Epithelial cell of esophagus (primary cell): ENCODE data around the gene ABHD3.
A peak's percentile ranks its signal among the peaks of the same experiment; 100 is the strongest.

Experiments used
- DNase-seq: peaks from one replicate; pipeline ENCODE4 v3.0.0; 2010; ENCODE audit warnings: low read depth
- H3K4me3 ChIP-seq: 2 replicates; pipeline ENCODE4 v1.5.1; 2011; ENCODE audit warnings: mild to moderate bottlenecking, low read length, control low read depth
- TF ChIP-seq, protein P1 (sequence below): IDR thresholded peaks from 2 replicates; pipeline ENCODE4 v1.5.1; 2011; ENCODE audit warnings: low read depth, mild to moderate bottlenecking, low read length, control low read depth, inconsistent platforms; ENCODE audit not compliant: insufficient read depth; ENCODE audit errors: missing control alignments

The ABHD3 gene, protein sequence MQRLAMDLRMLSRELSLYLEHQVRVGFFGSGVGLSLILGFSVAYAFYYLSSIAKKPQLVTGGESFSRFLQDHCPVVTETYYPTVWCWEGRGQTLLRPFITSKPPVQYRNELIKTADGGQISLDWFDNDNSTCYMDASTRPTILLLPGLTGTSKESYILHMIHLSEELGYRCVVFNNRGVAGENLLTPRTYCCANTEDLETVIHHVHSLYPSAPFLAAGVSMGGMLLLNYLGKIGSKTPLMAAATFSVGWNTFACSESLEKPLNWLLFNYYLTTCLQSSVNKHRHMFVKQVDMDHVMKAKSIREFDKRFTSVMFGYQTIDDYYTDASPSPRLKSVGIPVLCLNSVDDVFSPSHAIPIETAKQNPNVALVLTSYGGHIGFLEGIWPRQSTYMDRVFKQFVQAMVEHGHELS

GRCh38 chr18:21704603-21705364, at the start of gene ABHD3:
Gene ABHD3 (minus strand): TSS chr18:21704774. CDS start chr18:21704665, 109 bp downstream.
- H3K4me3 ChIP-seq, result peak within 1 kb of the TSS; percentile 80
- DNase-seq, result peak; percentile 97
- TF ChIP-seq, protein P1, sequence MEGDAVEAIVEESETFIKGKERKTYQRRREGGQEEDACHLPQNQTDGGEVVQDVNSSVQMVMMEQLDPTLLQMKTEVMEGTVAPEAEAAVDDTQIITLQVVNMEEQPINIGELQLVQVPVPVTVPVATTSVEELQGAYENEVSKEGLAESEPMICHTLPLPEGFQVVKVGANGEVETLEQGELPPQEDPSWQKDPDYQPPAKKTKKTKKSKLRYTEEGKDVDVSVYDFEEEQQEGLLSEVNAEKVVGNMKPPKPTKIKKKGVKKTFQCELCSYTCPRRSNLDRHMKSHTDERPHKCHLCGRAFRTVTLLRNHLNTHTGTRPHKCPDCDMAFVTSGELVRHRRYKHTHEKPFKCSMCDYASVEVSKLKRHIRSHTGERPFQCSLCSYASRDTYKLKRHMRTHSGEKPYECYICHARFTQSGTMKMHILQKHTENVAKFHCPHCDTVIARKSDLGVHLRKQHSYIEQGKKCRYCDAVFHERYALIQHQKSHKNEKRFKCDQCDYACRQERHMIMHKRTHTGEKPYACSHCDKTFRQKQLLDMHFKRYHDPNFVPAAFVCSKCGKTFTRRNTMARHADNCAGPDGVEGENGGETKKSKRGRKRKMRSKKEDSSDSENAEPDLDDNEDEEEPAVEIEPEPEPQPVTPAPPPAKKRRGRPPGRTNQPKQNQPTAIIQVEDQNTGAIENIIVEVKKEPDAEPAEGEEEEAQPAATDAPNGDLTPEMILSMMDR, result peak; percentile 49

DNA sequence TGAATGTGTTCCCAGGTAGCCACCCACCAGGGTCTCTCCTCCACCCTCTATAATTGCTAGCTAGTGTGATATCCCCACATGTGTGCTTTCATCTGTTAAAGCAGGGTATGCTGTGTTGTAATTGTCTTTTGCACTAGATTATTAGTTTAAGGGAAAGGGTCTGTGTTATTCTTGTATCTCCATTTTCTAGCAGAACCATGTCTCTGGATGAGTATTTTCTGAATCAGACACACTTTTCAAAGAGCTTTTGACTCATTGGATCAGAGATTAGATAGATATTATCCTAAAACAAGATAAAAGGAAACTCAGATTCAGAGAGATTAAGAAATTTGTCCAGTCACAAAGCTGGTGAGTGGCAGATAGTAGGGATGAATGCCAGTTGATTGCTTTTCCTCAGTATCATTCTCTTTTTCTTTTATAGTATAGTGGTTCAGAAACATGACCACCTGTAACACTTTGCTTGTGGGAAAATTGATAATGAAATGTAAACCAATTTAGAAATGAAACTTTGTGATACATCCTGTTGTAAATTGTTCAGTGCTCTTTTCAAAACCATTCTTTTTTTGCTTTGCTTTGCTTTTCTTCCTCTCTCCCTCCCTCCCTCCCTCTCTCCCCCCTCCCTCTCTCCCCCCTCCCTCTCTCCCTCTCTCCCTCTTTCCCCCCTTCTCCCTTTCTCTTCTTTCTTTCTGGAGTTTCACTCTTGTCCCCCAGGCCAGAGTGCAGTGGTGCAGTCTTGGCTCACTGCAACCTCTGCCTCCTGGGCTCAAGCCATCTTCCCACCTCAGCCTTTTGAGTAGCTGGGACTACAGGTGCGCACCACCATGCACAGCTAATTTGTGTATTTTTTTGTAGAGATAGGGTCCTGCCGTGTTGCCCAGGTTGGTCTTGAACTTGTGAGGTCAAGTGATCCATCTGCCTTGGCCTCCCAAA, 43.5 kb upstream of the ABHD3 start:
- no peak for DNase-seq
- TF ChIP-seq, protein P1, result no peak
- H3K4me3 ChIP-seq, result no peak overlapping the region

DNA sequence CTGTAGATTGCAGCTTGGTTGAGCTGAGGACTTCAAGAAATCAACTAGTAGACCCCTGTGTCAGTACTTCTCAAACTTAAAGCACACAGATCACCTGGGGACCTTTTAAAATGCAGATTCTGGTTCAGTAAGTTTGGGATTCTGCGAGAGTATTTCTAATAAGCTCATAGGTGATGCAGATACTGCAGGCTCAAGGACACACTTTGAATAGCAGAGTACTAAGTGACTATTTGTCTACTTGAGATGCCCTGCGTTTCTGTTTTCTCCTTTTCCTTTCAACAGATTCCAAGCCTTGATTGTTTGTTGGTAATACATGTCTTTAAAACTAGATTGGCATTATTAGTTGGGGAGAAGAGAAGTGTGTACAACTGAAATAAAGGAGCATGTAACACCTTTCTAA, 42.7 kb upstream of the ABHD3 start:
- H3K4me3 ChIP-seq, result no peak overlapping the region
- no peak for DNase-seq
- TF ChIP-seq, protein P1, result no peak

GRCh38 chr18:21745231-21745630, 40.7 kb upstream of the ABHD3 start:
- H3K4me3 ChIP-seq, result no peak overlapping the region
- TF ChIP-seq, protein P1, result no peak
- DNase-seq, result no peak

DNA sequence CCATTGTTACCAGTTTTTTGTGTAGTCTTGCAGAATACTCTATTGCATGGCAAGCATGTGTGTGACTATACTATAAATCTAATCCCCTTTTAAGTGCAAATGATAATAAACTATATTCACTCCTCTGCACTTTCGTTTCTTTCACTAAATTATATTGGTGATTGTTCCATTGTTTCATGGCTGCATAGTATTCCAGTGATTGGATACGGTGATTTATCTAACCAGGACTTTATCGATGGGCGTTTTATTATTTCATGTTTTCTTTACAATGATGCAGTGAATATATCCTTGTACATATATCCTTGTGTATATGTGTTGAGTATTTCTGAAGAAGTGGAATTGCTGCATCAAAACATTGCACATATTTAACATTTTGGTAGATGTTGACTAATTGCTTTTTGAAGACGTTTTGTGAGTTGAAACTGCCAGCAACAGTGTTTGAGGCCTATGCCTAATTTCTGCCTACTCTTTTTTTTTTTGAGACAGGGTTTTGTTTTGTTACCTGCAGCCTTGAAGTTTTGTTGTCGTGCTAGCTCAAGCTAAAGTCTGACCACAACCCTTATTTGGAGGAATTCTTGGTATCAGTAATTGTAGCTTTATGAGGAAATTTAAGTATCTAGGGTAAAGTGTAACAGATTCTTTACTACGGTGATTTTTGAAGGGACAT, 38.7 kb upstream of the ABHD3 start:
- no peak overlapping the region for H3K4me3 ChIP-seq
- DNase-seq, result no peak
- TF ChIP-seq, protein P1, result no peak

- H3K4me3 ChIP-seq, result peak overlapping the region; percentile 88
- peak; percentile 46 for DNase-seq
- TF ChIP-seq, protein P1, result no peak
Observed at GRCh38 chr18:21742315-21742687, 37.7 kb upstream of the ABHD3 start.
